GM21576 (cell line): ENCODE data around the gene YPEL2.

ENCODE experiments used
- ATAC-seq: cut with Tn5 transposase; IDR thresholded peaks from one replicate; pipeline ENCODE4 v1.9.1; 2021; ENCODE audit warnings: mild to moderate bottlenecking, moderate library complexity; ENCODE audit not compliant: unreplicated experiment

The YPEL2 gene

GRCh38 chr17:59330053-59330942 lies 1.2 kb upstream of the YPEL2 start:
- no peak for ATAC-seq

GRCh38 chr17:59331929-59332748 lies 684 bp downstream of the YPEL2 start:
- ATAC-seq = no peak

- no peak for ATAC-seq
Measured at GRCh38 chr17:59332749-59333377, 1.4 kb downstream of the YPEL2 start.

GRCh38 chr17:59333836-59334235 lies 2.4 kb downstream of the YPEL2 start:
- ATAC-seq = no peak

GRCh38 chr17:59335685-59336084 lies 4.2 kb downstream of the YPEL2 start:
- no peak for ATAC-seq

- no peak for ATAC-seq
Measured at GRCh38 chr17:59337741-59338299, 6.4 kb downstream of the YPEL2 start.

GRCh38 chr17:59338498-59338897 lies 7.0 kb downstream of the YPEL2 start:
- no peak for ATAC-seq

GRCh38 chr17:59341922-59342321 lies 10.5 kb downstream of the YPEL2 start:
- no peak for ATAC-seq

GRCh38 chr17:59342681-59343131 lies 11.3 kb downstream of the YPEL2 start:
- no peak for ATAC-seq

GRCh38 chr17:59345476-59345875 lies 14.0 kb downstream of the YPEL2 start:
- ATAC-seq = no peak

- ATAC-seq = no peak
Measured at GRCh38 chr17:59346341-59346740, 14.9 kb downstream of the YPEL2 start.

GRCh38 chr17:59346876-59347407 lies 15.5 kb downstream of the YPEL2 start:
- no peak for ATAC-seq

- ATAC-seq = no peak
Measured at GRCh38 chr17:59347975-59348391, 16.5 kb downstream of the YPEL2 start.

GRCh38 chr17:59349178-59349577 lies 17.7 kb downstream of the YPEL2 start:
- no peak for ATAC-seq

GRCh38 chr17:59353106-59353854 lies 21.8 kb downstream of the YPEL2 start:
- ATAC-seq = no peak

- ATAC-seq = no peak
Measured at GRCh38 chr17:59353936-59354755, 22.7 kb downstream of the YPEL2 start.

GRCh38 chr17:59355030-59355701 lies 23.7 kb downstream of the YPEL2 start:
- no peak for ATAC-seq

GRCh38 chr17:59355702-59356325 lies 24.4 kb downstream of the YPEL2 start:
- no peak for ATAC-seq
